Measurements from ENCODE around the gene TTI1. TPM values are rescaled to one million over a fixed set of nuclear protein-coding genes. Genes with fewer than 3 reads are reported as not detected.

TTI1 gene
- total RNA-seq, 1 experiment from 2014 or later: 25.7 TPM

- DNase-seq (ENCODE audit: low spot score): no peak
Measured at GRCh38 chr20:37938954-37939353, 94.3 kb downstream of the TTI1 start.

DNA sequence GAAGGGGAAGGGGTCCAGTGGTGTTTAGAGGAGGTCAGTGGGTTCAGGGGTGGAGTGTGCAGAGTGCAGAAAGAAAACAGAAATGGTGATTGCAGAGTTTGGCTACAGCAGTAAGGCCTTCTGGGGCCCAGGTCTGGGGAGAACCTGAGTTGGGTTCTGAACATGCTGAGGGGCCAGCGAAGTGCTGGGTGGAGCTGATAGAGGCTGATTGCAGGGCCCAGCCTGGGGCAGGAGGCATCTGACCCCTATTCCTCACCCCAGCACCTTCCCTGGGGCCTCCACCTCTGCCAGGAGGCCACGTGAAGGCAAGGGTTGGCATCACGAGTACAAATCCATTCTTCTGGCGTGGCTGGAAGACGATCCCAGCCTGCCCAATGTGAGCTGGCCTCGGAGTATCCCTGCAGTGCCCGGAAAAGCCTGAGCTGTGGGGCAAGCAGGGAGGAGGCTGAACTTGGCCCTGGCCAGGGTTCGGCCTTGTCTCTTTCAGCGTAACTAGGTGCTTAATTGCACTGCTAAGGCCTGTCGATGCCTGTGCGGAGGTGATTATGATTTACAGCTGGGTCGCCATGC lies 95.0 kb downstream of the TTI1 start:
- DNase-seq (ENCODE audit: low spot score): no peak

DNA sequence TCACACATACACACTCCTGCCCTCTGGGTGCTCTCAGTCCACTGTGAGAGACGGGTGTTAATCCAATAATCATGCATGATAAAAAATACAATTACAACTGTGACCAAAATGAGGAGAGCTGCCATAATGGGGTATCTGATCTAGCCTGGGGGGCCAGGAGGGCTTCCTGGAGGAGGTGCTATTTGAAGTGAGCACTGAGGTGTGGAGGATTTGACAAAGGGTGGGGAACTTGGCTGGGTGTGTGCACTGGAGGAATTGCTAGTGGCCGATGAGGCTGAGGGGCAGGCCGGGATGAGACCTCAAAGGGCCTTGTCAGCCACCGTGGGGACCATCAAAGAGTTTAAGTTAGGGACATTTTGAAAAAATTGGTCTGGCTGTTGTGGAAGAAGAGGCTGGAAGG lies 95.6 kb downstream of the TTI1 start:
- no peak for DNase-seq (ENCODE audit: low spot score)

DNA sequence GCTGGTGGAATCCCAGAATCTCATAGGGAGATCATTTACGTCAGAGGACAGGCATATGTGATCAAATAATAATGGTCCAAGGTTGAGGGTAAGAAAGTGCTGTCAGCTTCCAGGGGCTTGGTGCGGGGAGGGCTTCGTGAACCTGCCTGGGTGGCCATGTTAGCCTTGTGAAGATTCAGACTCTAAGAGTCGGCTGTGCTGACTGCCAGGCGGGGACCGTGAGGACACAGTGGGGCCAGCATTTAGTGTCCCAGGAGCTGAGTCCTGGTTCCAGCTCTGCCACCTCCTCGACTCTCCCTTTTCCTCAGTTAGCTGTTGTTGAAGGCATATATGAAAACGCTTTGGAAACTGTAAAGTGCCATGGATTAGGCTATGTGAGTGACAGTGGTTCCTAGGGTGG lies 96.8 kb downstream of the TTI1 start:
- DNase-seq (ENCODE audit: low spot score): no peak

- no peak for DNase-seq (ENCODE audit: low spot score)
Measured at GRCh38 chr20:37936041-37936440, 97.2 kb downstream of the TTI1 start.

- no peak for DNase-seq (ENCODE audit: low spot score)
Measured at GRCh38 chr20:37935435-37935834, 97.8 kb downstream of the TTI1 start.

- no peak for DNase-seq (ENCODE audit: low spot score)
Measured at GRCh38 chr20:37934634-37935375, 98.5 kb downstream of the TTI1 start.

DNA sequence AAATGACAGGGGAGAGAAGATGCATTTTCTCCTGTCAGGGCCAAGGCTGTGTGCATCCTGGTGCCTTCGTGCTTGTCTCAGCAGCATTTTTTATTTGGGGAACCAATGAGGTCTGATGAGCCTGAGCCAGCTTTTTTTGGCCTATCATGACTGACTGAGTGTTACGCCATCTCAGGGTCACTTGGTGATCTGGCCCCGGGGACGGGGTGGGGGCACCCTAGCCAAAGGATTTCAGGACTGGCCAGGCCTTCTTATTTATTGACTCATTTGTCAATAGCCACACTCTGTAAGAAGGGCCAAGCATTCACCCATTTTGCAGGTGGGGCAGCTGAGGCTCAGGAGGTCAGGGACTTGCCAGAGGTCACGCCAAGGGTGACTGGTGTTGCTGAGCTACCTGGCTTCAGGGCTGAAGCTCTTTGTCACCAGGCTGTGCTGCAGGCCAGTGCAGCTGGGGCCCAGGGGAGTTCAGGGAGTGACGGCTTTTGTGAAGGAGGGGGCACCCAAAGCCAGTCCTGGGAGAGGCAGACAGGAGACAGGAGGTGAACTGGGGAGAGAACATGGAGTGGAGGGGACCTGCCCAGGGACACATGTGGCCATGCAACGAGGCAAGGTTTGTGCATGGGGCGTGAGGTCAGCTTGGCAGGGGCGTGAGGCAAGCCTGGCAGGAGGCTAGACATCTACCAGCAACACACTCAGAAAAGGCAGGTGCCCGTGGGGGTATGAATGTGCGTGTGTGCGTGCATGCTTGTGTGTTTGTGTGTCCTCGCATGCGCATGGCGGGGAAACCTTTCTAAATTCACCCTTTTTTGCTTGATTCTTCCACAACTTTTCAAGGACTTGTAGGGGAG lies 99.2 kb downstream of the TTI1 start:
- DNase-seq (ENCODE audit: low spot score): no peak

Other genes with a start within 250 kb of the TTI1 start
- gene VSTM2L, start 130.3 kb downstream of the TTI1 start, total RNA-seq (2014; rRNA removed; shearing (Covaris generic)): 1.2 and 1.6 TPM in 2 replicates
- 10.8 and 13.5 TPM in 2 replicates for gene RPRD1B, start 290 bp upstream of the TTI1 start, total RNA-seq (2014; rRNA removed; shearing (Covaris generic))
- 7.0 and 7.1 TPM in 2 replicates for gene TGM2, start 131.8 kb upstream of the TTI1 start, total RNA-seq (2014; rRNA removed; shearing (Covaris generic))
- not detected in 2 replicates for gene KIAA1755, start 227.3 kb upstream of the TTI1 start, total RNA-seq (2014; rRNA removed; shearing (Covaris generic))